ENCODE results near the gene DOCK2.

Gene DOCK2

GRCh38 chr5:169688106-169688505, 51.0 kb downstream of the DOCK2 start:
- H3K4me2 ChIP-seq (ENCODE audit: insufficient read depth, low read length): no peak overlapping the region
- peaks cover 7% of the 10 kb centered on the region; the same call in 1 of the 2 replicates for H4K20me1 ChIP-seq (ENCODE audit: insufficient read depth, low read length)
- H3K9ac ChIP-seq (ENCODE audit: low read depth, low read length): no peak overlapping the region
- H2AFZ ChIP-seq (ENCODE audit: low read depth, low read length): no peak overlapping the region
- no peaks in the 10 kb centered on the region for H3K9me3 ChIP-seq (ENCODE audit: insufficient read depth, low read length, severe bottlenecking)
- ATAC-seq (ENCODE audit: insufficient read depth, low read depth) (no peak), DNase-seq (no peak)
- no peak overlapping the region for H3K4me3 ChIP-seq (ENCODE audit: low read depth in 1 of 2, low read length in 2 of 2)
- H3K27me3 ChIP-seq (ENCODE audit: insufficient read depth, low read length, poor library complexity): no peaks in the 10 kb centered on the region
- TF ChIP-seq CTCF (IDR thresholded peaks at IDR 0.05; ENCODE audit: borderline replicate concordance, extremely low read depth, low read length, poor library complexity, severe bottlenecking): no peak
- TF ChIP-seq EZH2 (IDR thresholded peaks at IDR 0.05; ENCODE audit: borderline replicate concordance, low read depth, low read length, severe bottlenecking): no peak
- H3K27ac ChIP-seq (ENCODE audit: low read length): no peak overlapping the region
- peaks cover 95% of the 10 kb centered on the region for H3K36me3 ChIP-seq (ENCODE audit: insufficient read depth, low read length)
- H3K79me2 ChIP-seq (ENCODE audit: insufficient read depth, low read length): no peaks in the 10 kb centered on the region
- H3K4me1 ChIP-seq (ENCODE audit: insufficient read depth, low read length): no peaks in the 10 kb centered on the region

GRCh38 chr5:169691471-169691870, 54.4 kb downstream of the DOCK2 start:
- no peak for ATAC-seq (ENCODE audit: insufficient read depth, low read depth)
- peaks cover 94% of the 10 kb centered on the region for H3K36me3 ChIP-seq (ENCODE audit: insufficient read depth, low read length)

GRCh38 chr5:169694091-169694625, 57.1 kb downstream of the DOCK2 start:
- ATAC-seq (ENCODE audit: insufficient read depth, low read depth): no peak
- H3K79me2 ChIP-seq (ENCODE audit: insufficient read depth, low read length): no peaks in the 10 kb centered on the region; the same call in 1 of the 2 replicates
- H2AFZ ChIP-seq (ENCODE audit: low read depth, low read length): no peak overlapping the region
- H3K9ac ChIP-seq (ENCODE audit: low read depth, low read length): no peak overlapping the region
- TF ChIP-seq CTCF (IDR thresholded peaks at IDR 0.05; ENCODE audit: borderline replicate concordance, extremely low read depth, low read length, poor library complexity, severe bottlenecking) (no peak), EZH2 (IDR thresholded peaks at IDR 0.05; ENCODE audit: borderline replicate concordance, low read depth, low read length, severe bottlenecking) (no peak)
- no peaks in the 10 kb centered on the region for H3K27me3 ChIP-seq (ENCODE audit: insufficient read depth, low read length, poor library complexity)
- H3K4me1 ChIP-seq (ENCODE audit: insufficient read depth, low read length): no peaks in the 10 kb centered on the region
- peaks cover 11% of the 10 kb centered on the region for H4K20me1 ChIP-seq (ENCODE audit: insufficient read depth, low read length)
- H3K9me3 ChIP-seq (ENCODE audit: insufficient read depth, low read length, severe bottlenecking): no peaks in the 10 kb centered on the region
- DNase-seq: no peak
- no peak overlapping the region for H3K4me3 ChIP-seq (ENCODE audit: low read depth in 1 of 2, low read length in 2 of 2)
- no peak overlapping the region for H3K27ac ChIP-seq (ENCODE audit: low read length)
- H3K4me2 ChIP-seq (ENCODE audit: insufficient read depth, low read length): no peak overlapping the region
- peaks cover 96% of the 10 kb centered on the region for H3K36me3 ChIP-seq (ENCODE audit: insufficient read depth, low read length)

More at GRCh38 chr5:169691471-169691870, 54.4 kb downstream of the DOCK2 start:
- Histone ChIP-seq H3K9me3 (ENCODE audit: insufficient read depth, low read length, severe bottlenecking) (no peaks in the 10 kb centered on the region), H3K4me1 (ENCODE audit: insufficient read depth, low read length) (no peaks in the 10 kb centered on the region), H3K9ac (ENCODE audit: low read depth, low read length) (no peak overlapping the region), H4K20me1 (ENCODE audit: insufficient read depth, low read length) (peaks cover 11% of the 10 kb centered on the region), H3K27ac (ENCODE audit: low read length) (no peak overlapping the region), H3K79me2 (ENCODE audit: insufficient read depth, low read length) (no peaks in the 10 kb centered on the region; the same call in 1 of the 2 replicates), H3K4me3 (ENCODE audit: low read depth in 1 of 2, low read length in 2 of 2) (no peak overlapping the region), H3K27me3 (ENCODE audit: insufficient read depth, low read length, poor library complexity) (no peaks in the 10 kb centered on the region), H2AFZ (ENCODE audit: low read depth, low read length) (no peak overlapping the region), H3K4me2 (ENCODE audit: insufficient read depth, low read length) (no peak overlapping the region)
- no peak for DNase-seq
- TF ChIP-seq EZH2 (IDR thresholded peaks at IDR 0.05; ENCODE audit: borderline replicate concordance, low read depth, low read length, severe bottlenecking): no peak
- TF ChIP-seq CTCF (IDR thresholded peaks at IDR 0.05; ENCODE audit: borderline replicate concordance, extremely low read depth, low read length, poor library complexity, severe bottlenecking): no peak
